Tibial nerve (tissue), 4 donors: ENCODE data around the gene QSOX1.

Experiments
- CTCF ChIP-seq, 5 experiments: fragments of 200-600 bp in 3 of 5; fragments of 450-650 bp in 2 of 5; sonication (generic) in 3 of 5; IDR thresholded peaks; one replicate each; pipeline ENCODE4 v1.5.1; 2016 to 2019; ENCODE audit warnings: antibody characterized with exemption in 5 of 5, mild to moderate bottlenecking in 3 of 5, moderate library complexity in 2 of 5
- EP300 ChIP-seq, 2 donors: sonication (generic); formaldehyde crosslinking; IDR thresholded peaks; one replicate each; pipeline ENCODE4 v1.6.1; 2017; ENCODE audit warnings: antibody characterized with exemption in 2 of 2, mild to moderate bottlenecking in 1 of 2
- POLR2A ChIP-seq, 2 donors: fragments of 450-650 bp; IDR thresholded peaks; one replicate each; pipeline ENCODE4 v1.6.1; 2017; ENCODE audit warnings: antibody characterized with exemption in 2 of 2, mild to moderate bottlenecking in 2 of 2, moderate library complexity in 2 of 2

- TF ChIP-seq CTCF (IDR thresholded peaks at IDR 0.05) (no peak), EP300 (IDR thresholded peaks at IDR 0.05) (no peak), POLR2A (IDR thresholded peaks at IDR 0.05) (no peak)
Observed at GRCh38 chr1:180217006-180217405, 62.3 kb downstream of the QSOX1 start.
